ENCODE measurements around the gene HMCN2.
"Not testable (repeated sequence)": the region's sequence is repeated elsewhere in the genome, so short reads cannot be mapped to it uniquely, and the experiment has no call there.

HMCN2 gene

DNA sequence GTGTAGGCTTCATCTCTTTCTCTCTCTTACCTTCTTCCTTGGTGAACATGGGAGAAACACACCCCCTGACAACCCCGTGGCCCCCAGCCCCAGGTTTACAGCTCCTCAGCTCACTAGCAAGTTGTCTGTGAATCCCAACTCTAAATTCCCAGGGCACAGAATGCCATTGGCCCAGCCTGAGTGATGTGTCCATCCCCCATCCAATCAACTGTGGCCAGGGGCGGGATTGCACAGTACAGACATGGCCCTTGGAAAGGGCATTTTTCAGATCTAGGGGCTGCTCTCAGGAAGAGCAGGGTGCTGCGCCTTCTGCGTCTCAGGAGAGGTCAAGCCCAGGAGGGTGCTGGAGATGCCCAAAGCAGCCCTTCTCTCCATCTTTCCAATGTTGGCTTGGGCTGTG, 131.0 kb downstream of the HMCN2 start:
- DNase-seq, result no peak

DNA sequence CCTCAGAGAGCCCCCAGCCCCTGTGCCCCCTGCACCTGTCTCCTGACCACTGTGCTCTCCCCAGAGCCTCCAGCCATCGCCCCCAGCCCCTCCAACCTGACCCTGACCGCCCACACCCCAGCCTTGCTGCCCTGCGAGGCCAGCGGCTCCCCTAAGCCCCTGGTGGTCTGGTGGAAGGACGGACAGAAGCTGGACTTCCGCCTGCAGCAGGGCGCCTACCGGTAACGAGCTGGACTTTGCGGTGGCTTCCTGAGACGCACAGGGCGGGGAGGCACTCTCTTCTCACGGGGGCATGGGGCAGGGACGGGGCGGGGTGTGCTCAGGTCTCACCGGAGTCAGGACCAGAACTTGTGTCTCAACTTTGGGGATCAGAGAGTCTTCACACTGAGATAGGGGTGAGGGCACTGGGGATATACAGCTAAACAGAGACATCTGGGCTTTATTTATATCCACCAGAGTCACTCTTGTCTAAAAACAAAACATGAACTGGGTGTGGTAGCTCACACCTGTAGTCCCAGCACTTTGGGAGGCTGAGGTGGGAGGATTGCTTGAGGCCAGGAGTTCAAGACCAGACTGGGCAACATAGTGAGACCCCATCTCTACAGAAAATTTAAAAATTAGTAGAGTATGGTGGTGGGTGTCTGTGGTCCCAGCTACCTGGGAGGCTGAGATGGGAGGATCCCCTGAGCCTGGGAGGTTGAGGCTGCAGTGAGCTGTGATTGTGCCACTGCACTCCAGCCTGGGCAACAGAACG, 133.1 kb downstream of the HMCN2 start:
- no peak for DNase-seq

DNA sequence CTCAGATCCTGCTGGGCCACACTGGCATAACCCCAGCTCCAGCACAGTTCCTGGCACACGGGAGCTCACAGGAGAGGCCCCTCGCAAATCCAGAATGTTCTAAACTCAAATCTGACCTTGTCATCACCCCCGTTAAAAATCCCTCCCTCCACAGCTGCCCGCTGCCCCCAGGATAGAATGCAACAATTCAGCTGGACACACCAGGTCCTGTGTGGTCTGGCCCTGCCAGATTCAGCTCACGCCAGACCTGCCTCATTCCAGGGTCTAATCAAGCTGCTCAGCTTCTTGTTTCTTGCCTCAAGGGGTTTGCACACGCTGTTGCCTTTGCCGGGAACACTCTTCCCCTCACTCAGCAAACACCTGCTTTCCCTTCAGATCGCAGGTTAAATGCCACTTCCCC, 134.2 kb downstream of the HMCN2 start:
- DNase-seq, result no peak

DNA sequence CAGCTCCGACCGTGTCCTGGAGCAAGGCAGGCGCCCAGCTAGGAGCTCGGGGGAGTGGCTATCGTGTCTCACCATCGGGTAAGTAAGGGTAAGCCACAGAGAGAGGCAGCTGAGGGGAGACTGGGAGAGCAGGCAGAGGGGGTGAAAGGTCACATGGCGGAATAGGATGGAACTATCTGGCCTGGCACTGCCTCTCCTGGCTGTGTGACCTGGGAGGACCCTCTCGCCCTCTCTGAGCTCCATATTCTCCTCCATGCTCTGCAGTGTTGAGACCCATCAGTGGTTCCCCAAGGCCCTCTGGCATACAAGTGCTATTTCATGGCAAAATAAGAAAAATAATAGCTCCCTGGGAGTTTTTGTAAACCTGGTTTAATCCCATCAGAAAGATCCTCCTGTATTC, 135.3 kb downstream of the HMCN2 start:
- no peak for DNase-seq

DNA sequence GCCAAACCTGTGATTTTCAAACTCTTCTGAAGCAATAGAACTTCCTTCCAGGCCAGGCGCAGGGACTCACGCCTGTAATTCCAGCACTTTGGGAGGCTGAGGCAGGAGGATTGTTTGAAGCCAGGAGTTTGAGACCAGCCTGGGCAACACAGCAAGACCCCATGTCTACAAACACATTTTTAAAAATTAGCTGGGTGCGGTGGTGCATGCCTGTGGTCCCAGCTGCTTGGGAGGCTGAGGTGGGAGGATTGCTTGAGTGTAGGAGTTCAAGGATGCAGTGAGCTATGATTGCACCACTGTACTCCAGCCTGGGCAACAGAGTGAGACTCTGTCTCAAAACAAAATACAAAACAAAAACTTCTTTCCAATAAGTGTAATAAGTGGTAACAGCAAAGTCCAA, 136.2 kb downstream of the HMCN2 start:
- not testable (repeated sequence) for DNase-seq

DNA sequence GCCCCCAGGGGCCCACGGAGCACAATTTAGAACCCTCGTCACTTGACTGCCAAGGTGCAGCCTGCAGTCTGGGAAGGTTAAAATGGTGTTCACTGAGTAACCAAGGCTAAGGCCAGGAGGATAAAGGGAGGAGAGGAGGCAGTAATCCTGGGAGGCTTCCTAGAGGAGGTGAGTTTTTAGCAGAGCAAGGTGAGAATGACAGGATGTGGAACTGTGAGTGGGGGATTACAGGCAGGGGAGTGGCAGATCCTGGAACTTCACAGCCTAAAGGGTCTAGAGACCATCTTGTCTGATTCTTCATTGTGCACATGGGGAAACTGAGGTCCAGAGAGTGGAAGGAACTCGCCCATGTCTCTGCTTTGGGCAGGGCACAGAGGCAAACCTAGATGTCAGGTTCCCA, 136.7 kb downstream of the HMCN2 start:
- no peak for DNase-seq

DNA sequence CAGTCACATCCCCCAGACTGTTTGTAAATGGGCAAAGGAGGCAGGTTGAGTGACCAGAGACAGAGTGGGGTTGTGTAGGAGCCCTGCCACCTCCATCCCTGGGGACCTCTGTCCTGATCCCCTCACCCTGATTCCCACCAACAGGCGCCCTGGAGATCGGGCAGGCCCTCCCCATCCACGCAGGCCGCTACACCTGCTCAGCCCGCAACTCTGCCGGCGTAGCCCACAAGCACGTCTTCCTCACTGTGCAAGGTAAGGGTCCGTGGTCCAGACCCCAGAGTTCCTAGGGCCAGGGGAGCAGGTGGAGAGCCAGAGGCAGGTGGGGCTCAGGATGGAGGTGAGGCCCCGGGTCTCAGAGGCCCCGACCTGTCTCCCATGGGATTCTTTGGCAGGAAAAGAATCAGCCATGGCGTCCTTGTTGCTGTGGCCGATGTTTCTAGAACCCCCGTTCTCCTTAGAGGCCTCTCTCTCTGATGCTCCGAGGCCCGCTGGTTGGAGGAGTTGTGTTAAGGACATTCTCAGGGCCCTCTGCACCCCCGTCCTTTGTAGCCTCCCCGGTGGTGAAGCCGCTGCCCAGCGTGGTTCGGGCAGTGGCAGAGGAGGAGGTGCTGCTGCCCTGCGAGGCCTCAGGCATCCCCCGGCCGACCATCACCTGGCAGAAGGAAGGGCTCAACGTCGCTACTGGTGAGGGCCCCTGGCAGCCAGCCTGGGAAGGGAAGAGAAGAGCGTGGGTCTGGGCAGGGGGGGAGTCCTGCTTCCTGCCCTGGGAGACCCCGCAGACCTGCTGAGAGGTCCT, 137.3 kb downstream of the HMCN2 start:
- DNase-seq, result no peak

DNA sequence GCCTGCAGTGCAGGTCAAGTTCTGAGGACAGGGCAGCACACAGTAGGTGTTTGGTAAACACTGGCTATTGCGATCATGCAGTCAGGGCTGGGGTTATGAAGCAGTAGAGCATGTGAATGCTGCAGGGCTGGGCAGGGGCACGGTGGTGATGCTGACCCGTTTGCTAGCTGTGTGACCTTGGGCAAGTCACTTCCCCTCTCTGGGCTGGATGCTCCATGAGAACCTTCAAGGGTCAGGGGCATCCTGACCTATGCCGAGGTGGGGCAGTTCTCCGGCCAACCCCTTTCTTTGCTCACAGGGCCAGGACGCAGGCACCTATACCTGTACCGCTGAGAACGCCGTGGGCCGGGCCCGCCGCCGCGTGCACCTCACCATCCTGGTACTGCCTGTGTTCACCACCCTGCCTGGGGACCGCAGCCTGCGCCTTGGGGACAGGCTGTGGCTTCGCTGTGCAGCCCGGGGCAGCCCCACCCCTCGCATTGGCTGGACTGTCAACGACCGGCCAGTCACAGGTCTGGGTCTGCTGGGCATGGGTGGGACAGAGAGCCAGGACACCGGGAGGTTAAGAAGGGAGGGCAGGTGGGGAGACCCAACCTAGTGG, 140.2 kb downstream of the HMCN2 start:
- DNase-seq, result no peak

DNA sequence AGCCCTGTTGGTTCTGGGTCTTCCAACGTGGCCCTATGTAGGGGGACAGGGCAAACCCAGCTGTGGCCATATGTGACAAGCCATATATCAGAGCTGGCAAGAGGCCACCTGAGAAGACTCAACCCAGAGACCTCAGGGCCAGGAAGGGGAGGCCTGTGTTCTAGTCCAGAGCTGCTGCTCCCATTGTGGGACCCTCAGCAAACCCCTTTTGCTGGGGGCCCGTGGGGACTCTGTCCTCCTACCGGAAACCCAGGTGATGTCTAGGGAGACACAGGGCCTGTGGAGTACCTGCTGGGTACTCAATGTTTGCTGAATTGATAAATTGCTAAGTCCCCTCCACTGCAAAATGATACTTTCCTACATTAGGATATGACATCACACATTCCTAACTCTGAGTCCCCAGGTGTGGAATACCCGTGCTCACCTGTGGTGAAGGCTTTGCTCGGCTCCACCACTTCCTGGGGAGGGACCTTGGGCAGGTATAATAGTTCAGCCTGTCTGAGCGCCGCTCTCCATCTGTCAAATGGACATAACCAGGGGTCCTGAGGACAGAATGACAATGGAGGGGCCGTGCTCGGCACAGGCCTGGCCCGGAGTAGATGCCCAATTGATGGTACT, 140.8 kb downstream of the HMCN2 start:
- no peak for DNase-seq

DNA sequence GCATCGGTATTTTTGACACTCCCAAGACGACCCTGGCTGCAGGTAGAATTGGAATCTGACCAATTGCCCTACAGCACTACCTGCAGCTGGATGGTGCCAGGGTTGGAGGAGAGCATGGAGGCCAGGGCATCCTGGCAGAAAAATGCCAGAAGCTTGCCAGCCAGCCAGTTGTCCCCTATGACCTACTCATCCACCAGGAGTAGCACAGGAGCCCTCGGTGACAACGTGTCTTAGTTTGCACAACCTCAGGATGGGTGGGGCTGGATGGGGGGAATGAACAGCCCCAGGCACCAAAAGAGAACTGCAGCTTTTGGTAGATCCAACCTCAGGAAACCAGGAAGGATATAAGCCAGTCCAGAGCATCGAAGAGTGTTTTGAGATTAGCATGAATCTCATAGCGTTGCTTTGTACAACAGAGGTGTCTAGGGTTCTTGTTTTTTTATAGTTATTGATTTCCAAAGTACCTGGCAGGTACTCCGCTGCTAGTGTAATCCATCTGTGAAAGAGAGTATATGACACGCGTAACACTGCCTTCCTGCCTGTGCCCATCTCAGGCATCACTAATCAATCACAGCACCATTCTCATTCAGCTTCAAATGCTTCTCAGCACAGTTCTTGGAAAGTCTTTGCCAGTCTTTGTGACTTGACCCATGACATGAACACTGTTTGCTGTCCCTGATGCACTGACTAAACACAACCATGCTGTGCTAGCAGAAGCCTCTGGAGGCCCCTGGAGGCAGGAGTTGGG, 142.5 kb downstream of the HMCN2 start:
- DNase-seq, result no peak

DNA sequence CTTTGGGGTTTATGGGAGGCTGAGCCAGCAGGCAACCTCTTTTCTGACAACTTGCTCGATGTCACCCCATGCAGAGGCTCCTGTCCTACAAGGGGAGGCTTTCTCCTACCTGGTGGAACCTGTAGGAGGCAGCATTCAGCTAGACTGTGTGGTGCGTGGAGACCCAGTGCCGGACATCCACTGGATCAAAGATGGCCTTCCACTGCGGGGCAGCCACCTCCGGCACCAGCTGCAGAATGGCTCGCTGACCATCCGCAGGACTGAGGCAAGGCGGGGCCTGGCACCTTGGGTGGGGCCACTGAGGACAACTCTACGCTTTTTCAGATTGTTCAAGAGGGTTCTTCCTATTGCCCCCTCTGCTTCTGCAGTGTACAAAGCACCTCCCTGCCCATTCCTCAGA, 143.1 kb downstream of the HMCN2 start:
- DNase-seq, result no peak

DNA sequence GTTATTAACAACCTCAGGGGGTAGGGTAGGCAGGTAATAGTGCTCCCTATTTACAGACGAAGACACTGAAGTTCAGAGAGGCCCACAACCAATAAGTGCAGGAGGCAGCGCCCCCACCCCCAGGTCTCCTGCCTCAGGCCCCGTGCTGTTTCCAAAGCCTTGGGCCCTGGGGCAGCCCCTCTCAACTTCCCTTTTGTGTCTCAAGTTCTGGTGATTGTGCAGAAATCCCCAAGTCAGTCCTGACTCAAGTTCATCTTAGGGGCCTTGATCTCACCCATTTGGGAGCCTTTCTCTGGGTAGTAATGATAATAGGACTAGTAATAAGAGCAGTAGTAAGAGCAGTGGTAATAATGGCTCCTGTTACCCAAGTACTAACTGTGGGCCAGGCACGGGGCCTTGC, 143.7 kb downstream of the HMCN2 start:
- DNase-seq, result no peak

DNA sequence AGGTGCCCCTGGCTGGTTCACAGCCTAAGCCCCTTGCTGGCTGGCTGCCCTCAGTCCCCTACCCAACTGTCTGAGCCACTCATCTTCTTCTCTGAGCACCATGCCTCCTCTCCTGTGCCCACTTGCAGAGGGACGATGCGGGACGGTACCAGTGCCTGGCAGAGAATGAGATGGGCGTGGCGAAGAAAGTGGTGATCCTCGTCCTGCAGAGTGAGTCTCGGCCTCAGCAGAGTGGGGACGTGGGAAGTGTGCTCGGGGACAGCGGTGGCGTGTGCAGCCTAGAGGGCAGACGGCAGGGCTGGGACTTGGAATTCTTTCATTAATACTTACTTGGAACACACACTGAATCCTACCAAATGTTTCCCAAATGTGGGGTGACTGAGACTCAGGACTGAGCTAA, 144.9 kb downstream of the HMCN2 start:
- no peak for DNase-seq

DNA sequence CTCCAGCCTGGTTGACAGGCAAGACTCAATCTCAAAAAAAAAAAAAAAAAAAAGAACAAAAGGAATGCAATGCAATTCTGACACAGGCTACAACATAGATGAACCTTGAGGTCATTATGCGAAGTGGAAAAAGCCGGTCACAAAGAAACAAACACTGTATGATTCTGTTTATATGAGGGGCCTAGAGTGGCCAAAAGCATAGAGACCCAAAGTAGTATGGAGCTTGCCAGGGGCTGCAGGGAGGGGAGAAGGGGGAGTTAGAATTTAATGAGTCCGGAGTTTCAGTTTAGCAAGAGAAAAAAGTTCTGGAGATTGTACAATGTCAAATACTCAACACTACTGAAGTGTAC, 146.0 kb downstream of the HMCN2 start:
- DNase-seq, result no peak

DNA sequence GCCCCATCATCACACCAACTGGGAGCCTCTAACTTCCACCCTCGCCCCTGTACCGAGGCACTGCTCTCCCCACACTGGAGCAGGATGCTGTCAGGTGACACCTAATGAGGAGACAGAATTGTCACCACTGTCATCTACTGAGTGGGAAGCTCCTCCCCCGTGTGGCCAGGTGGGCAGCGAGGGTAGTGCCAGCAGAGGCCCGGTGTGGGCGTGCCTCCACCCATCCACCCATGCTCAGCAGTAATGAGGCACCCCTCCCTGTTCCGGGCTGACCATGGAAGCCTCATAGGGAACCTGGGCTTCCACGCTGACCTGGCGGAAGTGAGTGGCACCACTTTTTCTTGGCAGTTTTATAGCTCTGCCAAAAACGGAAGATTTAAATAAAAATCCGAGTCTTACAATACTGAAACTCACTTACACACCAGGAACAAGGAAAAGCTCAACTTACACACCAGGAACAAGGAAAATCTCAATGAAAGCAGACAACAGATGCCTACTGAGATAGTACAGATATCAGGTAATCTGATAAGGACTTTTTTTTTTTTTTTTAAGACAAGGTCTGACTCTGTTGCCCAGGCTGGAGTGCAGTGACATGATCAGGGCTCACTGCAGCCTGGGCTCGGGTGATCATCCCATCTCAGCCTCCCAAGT, 148.6 kb downstream of the HMCN2 start:
- DNase-seq, result no peak

DNA sequence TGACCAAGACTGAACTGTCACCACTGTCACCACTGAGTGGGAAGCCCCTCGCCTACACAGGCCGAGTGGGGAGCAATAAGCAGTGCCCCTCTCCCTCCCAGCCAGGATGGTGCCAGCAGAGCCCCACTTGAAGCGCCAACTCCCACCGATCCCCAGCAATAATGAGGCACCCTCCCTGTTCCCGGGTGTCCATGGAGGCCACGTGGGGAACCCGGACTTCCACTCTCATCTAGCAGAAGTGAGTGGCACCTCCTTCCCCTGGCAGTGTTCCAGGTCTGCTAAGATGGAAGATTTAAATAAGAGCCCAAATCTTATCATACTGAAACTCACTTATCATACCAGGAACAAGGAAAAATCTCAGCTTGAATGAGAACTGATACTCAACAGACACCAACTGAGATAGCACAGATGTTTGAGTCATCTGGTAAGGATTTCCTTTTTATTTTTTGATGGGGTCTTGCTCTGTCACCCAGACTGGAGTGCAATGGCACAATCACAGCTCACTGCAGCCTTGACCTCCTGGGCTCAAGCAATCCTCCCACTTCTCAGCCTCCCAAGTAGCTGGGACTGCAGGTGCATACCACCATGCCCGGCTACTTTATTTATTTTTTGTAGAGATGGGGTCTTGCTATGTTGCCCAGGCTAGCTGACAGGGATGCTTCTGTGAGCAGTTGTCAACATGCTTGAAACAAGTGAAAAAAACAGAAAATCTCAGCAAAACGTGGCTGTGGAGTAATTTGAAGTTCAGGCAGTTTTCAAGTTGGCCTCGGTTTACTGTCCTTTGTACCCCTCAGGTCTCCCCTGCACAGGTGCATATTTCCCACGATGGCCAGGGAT, 149.6 kb downstream of the HMCN2 start:
- no peak for DNase-seq

DNA sequence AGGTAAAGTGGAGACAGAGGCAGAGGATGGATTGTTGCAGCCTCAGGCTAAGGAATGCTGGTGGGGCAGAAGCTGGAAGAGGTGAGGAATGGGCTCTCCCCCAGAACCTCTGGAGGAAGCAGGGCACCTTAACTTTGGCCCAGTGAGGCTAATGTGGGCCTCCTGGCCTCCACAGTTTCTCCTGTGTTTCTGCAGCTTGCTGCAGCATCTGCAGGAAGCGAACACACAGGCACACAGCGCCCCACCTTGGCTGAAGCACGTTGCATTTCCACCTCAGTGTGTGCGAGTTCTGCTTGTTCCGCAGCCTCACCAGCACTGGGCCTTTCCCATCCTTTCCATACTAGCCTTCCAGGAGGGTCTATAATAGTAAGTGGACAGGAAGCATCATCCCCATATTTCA, 152.0 kb downstream of the HMCN2 start:
- no peak for DNase-seq

DNA sequence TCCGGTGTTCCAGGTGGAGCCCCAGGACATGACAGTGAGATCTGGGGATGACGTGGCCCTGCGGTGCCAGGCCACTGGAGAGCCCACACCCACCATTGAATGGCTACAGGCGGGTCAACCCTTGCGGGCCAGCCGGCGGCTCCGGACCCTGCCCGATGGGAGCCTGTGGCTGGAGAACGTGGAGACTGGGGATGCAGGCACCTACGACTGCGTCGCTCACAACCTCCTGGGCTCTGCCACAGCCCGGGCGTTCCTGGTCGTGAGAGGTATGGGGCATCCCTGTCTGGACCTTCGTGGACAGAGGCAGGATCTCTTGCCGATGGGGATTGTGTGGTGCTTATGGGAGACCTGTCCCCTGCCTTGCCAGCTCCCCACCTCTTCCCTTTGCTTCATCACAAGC, 153.2 kb downstream of the HMCN2 start:
- no peak for DNase-seq

DNA sequence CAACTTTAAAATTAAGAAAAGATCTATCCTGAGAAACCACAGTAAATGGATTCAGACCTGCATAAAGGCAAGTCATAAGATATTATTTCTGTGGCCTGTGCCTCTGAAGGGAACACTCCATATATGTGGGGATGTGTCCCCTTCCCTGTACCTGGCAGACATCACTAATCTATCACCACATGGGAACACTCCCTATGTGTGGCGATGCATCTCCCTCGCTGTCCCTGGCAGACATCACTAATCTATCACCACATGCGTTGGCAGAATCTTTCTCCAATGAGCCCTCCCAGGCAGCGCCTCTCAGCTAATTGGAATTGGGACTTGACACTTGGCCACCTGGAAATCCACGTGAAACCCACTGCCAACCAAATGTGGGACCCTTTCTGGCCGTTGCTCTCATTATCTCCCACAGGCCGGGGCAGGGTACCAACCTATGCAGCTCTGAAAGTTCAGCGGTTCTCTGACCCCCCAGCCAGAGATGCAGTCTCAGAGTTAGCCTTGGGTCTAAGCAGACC, 154.0 kb downstream of the HMCN2 start:
- no peak for DNase-seq

DNA sequence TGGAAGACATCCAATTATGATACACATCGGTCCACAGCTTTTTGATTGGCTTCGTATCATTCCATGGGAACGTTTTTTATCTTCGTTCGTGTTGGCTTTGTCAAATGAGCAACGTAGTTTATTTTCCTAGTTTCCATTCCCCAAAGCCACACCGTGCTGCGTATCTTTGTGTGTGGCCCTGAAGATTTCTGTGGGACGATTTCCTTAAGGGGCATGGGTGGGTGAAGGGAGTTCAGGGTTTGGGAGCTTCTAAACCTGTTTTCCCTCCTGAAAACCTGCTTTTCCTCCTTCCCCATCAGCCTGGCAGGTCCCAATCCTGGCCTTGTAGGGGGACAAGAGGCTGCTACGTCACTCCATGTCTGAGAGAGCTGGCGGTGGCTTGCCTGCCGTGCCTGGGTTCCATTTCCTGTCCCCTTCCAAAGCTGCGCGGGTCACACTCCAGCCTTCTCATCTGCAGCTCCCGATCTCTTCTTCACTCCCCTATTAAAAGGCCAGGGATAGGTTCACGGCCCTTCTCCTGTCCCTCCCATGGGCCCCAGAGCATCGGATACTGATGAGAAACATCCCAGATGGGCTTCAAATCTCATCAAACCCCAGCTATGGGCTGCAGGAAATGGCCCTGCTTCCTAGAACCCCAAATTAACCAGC, 155.7 kb downstream of the HMCN2 start:
- no peak for DNase-seq

DNA sequence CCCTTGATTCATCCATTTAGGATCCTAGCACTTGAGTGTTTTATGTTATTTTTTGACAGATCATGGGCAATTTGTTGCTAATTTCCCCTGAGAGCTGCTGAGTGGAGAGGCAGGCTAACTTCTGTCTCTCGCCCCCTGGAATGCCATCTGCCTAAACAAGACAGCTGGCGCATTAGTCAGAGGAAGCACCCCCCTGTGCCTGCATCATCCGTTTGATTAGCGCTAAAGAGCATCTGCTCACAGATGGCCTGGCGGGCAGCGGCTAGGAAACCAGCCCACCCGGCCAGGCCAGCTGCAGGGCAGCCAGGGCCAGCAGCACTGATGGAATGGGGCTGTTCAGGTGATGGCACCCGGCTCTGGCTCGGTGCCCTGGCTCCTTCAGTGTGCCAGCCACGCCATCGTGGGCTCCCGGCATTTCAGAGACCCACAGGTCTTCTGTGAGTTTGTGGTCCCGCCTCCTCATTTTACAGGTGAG, 156.3 kb downstream of the HMCN2 start:
- no peak for DNase-seq

Data from NCI-H226 (cell line).